GM23338 (cell line): ENCODE data around the gene BCL11B. TPM values are rescaled to one million over a fixed set of nuclear protein-coding genes. Genes with fewer than 3 reads are reported as not detected.
A peak's percentile ranks its signal among the peaks of the same experiment; 100 is the strongest.

ENCODE experiments used
- ATAC-seq: fragments of 200-7000 bp; cut with Tn5 transposase; 3 replicates; pipeline ENCODE4 v1.9.1; 2020
- DNase-seq: peaks from one replicate; pipeline ENCODE4 v3.0.0-alpha.2; 2015; ENCODE audit warnings: low spot score
- H2AFZ ChIP-seq: fragments of 200-600 bp; sonication (generic); 2 replicates; pipeline ENCODE4 v1.8.0; 2016; ENCODE audit warnings: antibody characterized with exemption, mild to moderate bottlenecking, moderate library complexity
- H3F3A ChIP-seq: fragments of 200-600 bp; sonication (generic); replicated peaks from 2 replicates; pipeline ENCODE4 v1.8.0; 2017; ENCODE audit warnings: antibody characterized with exemption, mixed run types, low read depth
- H3K27ac ChIP-seq: fragments of 200-600 bp; sonication (generic); 2 replicates; pipeline ENCODE4 v1.6.1; 2016; ENCODE audit warnings: low read depth
- H3K27me3 ChIP-seq: fragments of 200-600 bp; sonication (generic); 2 replicates; pipeline ENCODE4 v1.8.0; 2016; ENCODE audit warnings: mild to moderate bottlenecking, mixed run types, moderate library complexity; ENCODE audit not compliant: insufficient read depth
- H3K36me3 ChIP-seq: fragments of 200-600 bp; sonication (generic); 2 replicates; pipeline ENCODE4 v1.8.0; 2016; ENCODE audit warnings: mild to moderate bottlenecking; ENCODE audit not compliant: insufficient read depth
- H3K4me1 ChIP-seq: fragments of 200-600 bp; sonication (generic); 2 replicates; pipeline ENCODE4 v1.8.0; 2016; ENCODE audit warnings: mild to moderate bottlenecking, moderate library complexity; ENCODE audit not compliant: insufficient read depth
- H3K4me2 ChIP-seq: fragments of 200-600 bp; sonication (generic); 2 replicates; pipeline ENCODE4 v1.7.1; 2017; ENCODE audit warnings: mixed run types
- H3K4me3 ChIP-seq: fragments of 200-600 bp; sonication (generic); 2 replicates; pipeline ENCODE4 v1.6.1; 2016; ENCODE audit warnings: mixed run types
- H3K79me2 ChIP-seq: fragments of 200-600 bp; sonication (generic); replicated peaks from 2 replicates; pipeline ENCODE4 v1.8.0; 2017; ENCODE audit warnings: mild to moderate bottlenecking; ENCODE audit not compliant: insufficient read depth
- H3K9me2 ChIP-seq: fragments of 200-600 bp; sonication (generic); 2 replicates; pipeline ENCODE4 v1.8.0; 2017; ENCODE audit not compliant: insufficient read depth
- H4K20me1 ChIP-seq: fragments of 200-600 bp; sonication (generic); replicated peaks from 2 replicates; pipeline ENCODE4 v1.8.0; 2017; ENCODE audit warnings: mild to moderate bottlenecking; ENCODE audit not compliant: insufficient read depth
- H3K27ac Mint-ChIP-seq: 2 replicates; pipeline ENCODE4 v1.8.0; 2020; ENCODE audit warnings: inconsistent platforms, mild to moderate bottlenecking, moderate library complexity, mixed read lengths
- H3K27me3 Mint-ChIP-seq: 3 replicates; pipeline ENCODE4 v1.8.0; 2022; ENCODE audit warnings: low read depth, mild to moderate bottlenecking, moderate library complexity, mixed read lengths, inconsistent platforms; ENCODE audit not compliant: insufficient read depth, poor library complexity
- H3K36me3 Mint-ChIP-seq: 3 replicates; pipeline ENCODE4 v1.8.0; 2021; ENCODE audit warnings: low read depth, mild to moderate bottlenecking, inconsistent platforms, moderate library complexity, mixed read lengths
- H3K4me1 Mint-ChIP-seq: 3 replicates; pipeline ENCODE4 v1.8.0; 2020; ENCODE audit warnings: mild to moderate bottlenecking, inconsistent platforms, mixed read lengths
- H3K4me3 Mint-ChIP-seq: 3 replicates; pipeline ENCODE4 v1.8.0; 2021; ENCODE audit warnings: moderate library complexity, mild to moderate bottlenecking, inconsistent platforms, mixed read lengths
- H3K9me3 Mint-ChIP-seq: 3 replicates; pipeline ENCODE4 v1.8.0; 2020; ENCODE audit warnings: moderate library complexity, mild to moderate bottlenecking, inconsistent platforms, mixed read lengths
- CTCF ChIP-seq, 2 experiments: fragments of 200-600 bp in 1 of 2; sonication (generic) in 1 of 2; conservative IDR thresholded peaks; 2 replicates each; pipeline versions ENCODE4 v1.5.1 to v1.6.1; 2016 to 2017; ENCODE audit warnings: antibody characterized with exemption in 2 of 2, low read depth in 2 of 2, mild to moderate bottlenecking in 2 of 2, moderate library complexity in 1 of 2
- EZH2 ChIP-seq: fragments of 200-600 bp; sonication (generic); IDR thresholded peaks from one replicate; pipeline ENCODE4 v1.8.0; 2017; ENCODE audit warnings: antibody characterized with exemption, mild to moderate bottlenecking, low read depth; ENCODE audit not compliant: unreplicated experiment
- NANOG ChIP-seq: IDR thresholded peaks from 2 replicates; pipeline ENCODE4 v1.6.1; 2016; ENCODE audit warnings: antibody characterized with exemption, borderline replicate concordance
- REST ChIP-seq: IDR thresholded peaks from one replicate; pipeline ENCODE4 v1.6.1; 2018; ENCODE audit warnings: antibody characterized with exemption; ENCODE audit not compliant: unreplicated experiment
- STAT1 ChIP-seq: IDR thresholded peaks from one replicate; pipeline ENCODE4 v1.6.1; 2016; ENCODE audit warnings: antibody characterized with exemption; ENCODE audit not compliant: unreplicated experiment
- ZNF114 ChIP-seq: fragments of 250-450 bp; sonication (Bioruptor Pico); IDR thresholded peaks from 2 replicates; pipeline ENCODE4 v1.5.0; 2020; ENCODE audit warnings: mild to moderate bottlenecking, moderate library complexity
- ZNF462 ChIP-seq: fragments of 250-450 bp; sonication (Bioruptor Pico); IDR thresholded peaks from 2 replicates; pipeline ENCODE4 v1.5.0; 2020; ENCODE audit warnings: mild to moderate bottlenecking, moderate library complexity
- polyA plus RNA-seq: library from polyadenylated mRNA; unstranded; fragments of >200 nt; fragmentation: Nextera tagmentation; extraction: Ambion mirVana; gene quantifications from 2 replicates; pipeline ENCODE4 v1.2.1, GENCODE V29; 2016
- total RNA-seq: library from RNA; depleted of rRNA; stranded (reverse); fragments of >200 nt; shearing (Covaris generic); gene quantifications from 2 replicates; pipeline ENCODE4 v1.2.3, GENCODE V29; 2014

The BCL11B gene
- total and polyA plus RNA-seq, 2 experiments from 2014 or later, result 2.4 to 6.7 TPM

GRCh38 chr14:99146616-99147365, 125.2 kb downstream of the BCL11B start:
- Histone ChIP-seq H3K27ac (no peak overlapping the region), H3K9me2 (no peaks in the 10 kb centered on the region), H3K36me3 (no peaks in the 10 kb centered on the region), H4K20me1 (no peaks in the 10 kb centered on the region), H3K4me1 (peaks cover 17% of the 10 kb centered on the region), H3K4me2 (no peak overlapping the region), H3F3A (no peaks in the 10 kb centered on the region), H3K4me3 (no peak overlapping the region), H3K27me3 (no peaks in the 10 kb centered on the region), H3K79me2 (no peaks in the 10 kb centered on the region), H2AFZ (0 out of 2 replicates have a peak overlapping the region, but pooled peaks have one; percentile 14)
- H3K9me3 Mint-ChIP-seq, result no peaks in the 10 kb centered on the region
- ATAC-seq, result no peak
- no peak for TF ChIP-seq EZH2
- TF ChIP-seq CTCF (conservative IDR thresholded peaks at IDR 0.05; ENCODE audit: low read depth in 2 of 2), result no peak
- no peak for TF ChIP-seq REST
- TF ChIP-seq NANOG, result no peak
- no peak for TF ChIP-seq ZNF114 (CRISPR knock-in tag)
- no peaks in the 10 kb centered on the region for H3K36me3 Mint-ChIP-seq
- peaks cover 19% of the 10 kb centered on the region for H3K4me1 Mint-ChIP-seq
- H3K27ac Mint-ChIP-seq, result no peak overlapping the region
- H3K27me3 Mint-ChIP-seq, result peaks cover 3% of the 10 kb centered on the region
- no peak overlapping the region for H3K4me3 Mint-ChIP-seq
- DNase-seq, result no peak

- Mint-ChIP-seq H3K36me3 (no peaks in the 10 kb centered on the region), H3K4me1 (peaks cover 20% of the 10 kb centered on the region), H3K9me3 (peaks cover 3% of the 10 kb centered on the region; the same call in 1 of the 3 replicates), H3K4me3 (no peak overlapping the region), H3K27ac (no peak overlapping the region), H3K27me3 (peaks cover 7% of the 10 kb centered on the region)
- H3F3A ChIP-seq, result no peaks in the 10 kb centered on the region
- no peaks in the 10 kb centered on the region for H3K36me3 ChIP-seq
- H3K4me1 ChIP-seq, result peaks cover 17% of the 10 kb centered on the region
- no peaks in the 10 kb centered on the region for H3K27me3 ChIP-seq
- H2AFZ ChIP-seq, result no peak overlapping the region
- H3K4me3 ChIP-seq, result no peak overlapping the region
- H3K9me2 ChIP-seq, result no peaks in the 10 kb centered on the region
- no peak overlapping the region for H3K27ac ChIP-seq
- no peaks in the 10 kb centered on the region for H3K79me2 ChIP-seq
- DNase-seq (no peak), ATAC-seq (no peak)
- H4K20me1 ChIP-seq, result no peaks in the 10 kb centered on the region
- no peak overlapping the region for H3K4me2 ChIP-seq
- no peak for TF ChIP-seq ZNF462 (CRISPR knock-in tag)
- TF ChIP-seq STAT1, result no peak
These were observed 126.7 kb downstream of the BCL11B start for GRCh38 chr14:99145307-99145706.
